Stimulated activated CD4-positive, alpha-beta T cell treated with anti-CD3 and anti-CD28 coated beads, Interleukin-15, amount 100 ng/mL, for 1 hour (primary cell): ENCODE results near the gene UBE2B.

Experiments
- DNase-seq, 2 donors: peaks; one replicate each; pipeline ENCODE4 v3.0.0-alpha.2; 2020; ENCODE audit warnings: low read depth in 1 of 2, low spot score in 1 of 2

The UBE2B gene

DNA sequence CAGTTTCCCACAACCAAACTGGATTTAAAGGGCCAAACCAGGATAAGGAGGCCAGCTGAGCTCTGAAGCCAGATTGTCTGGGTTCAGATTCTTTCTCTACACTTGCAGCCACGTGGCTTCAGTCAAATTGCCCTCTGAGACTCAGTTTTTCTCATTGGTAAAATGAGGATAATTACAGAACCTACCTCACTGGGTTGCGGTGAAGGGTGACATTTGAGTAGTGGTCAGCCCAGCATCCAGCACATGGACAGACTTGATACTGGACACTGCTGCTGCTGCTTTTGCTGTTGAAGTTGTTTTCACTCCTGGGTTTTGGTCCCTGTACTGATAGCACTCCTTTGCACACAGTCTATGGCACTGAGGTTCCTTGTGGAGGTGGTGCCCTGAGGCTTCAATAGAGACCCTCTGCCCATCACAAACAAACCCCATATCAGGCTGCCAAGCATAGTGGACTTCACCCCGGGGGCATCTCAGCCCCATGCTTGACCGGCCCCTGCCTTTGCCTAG lies 66.0 kb downstream of the UBE2B start:
- DNase-seq: no peak

DNA sequence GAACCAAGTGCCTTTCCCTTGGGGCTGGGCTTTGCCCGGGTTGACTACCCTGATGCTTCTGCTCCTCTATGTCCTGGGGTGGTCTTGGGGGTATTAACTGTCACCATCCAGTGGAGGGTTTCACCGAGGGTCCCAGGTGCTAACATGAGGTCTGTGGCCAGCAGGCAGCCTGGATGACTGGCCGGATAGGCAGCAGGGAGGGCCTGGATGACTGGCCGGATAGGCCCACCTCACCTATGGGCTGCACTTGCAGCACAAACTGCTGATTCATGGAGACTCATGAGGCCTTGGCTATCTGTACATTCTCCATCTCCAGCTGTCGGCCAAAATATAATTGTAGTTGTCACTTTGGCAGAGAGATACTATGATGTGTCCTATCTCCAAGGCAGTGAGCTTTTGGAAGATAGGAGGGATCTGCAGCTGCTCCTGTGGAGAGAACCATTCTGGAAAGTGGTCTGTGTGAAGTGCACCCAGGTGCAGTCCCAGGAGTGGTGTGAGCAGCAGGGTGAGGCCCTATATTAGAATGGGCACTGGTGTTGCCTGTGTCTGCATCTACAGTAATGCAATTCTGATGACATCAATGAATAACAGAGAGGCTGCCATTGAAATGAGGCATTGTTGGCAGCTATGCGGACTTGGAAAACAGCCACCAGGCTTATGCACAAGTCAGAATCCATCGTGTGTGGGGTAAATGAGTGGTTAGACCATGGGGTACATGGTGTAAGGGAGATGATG lies 66.6 kb downstream of the UBE2B start:
- no peak for DNase-seq

DNA sequence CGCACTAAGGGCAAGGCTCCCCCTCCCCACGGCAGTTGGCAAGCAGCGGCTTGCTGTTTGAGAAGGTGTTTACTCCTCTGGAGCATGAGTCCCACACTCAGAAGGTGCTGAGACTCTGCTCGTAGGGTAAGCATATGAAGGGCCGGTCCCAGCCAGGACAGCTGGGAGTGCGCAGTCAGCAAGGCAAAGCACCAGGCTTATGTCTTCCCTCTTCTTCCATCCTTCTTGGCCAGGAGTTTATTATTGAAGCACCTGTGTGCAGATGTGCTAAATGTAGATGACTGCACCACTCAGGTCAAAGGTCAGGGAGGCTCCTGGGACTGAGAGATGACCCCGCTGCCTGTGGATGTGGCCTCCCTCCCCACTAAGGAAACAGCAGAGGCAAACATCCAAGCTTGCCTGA lies 67.4 kb downstream of the UBE2B start:
- DNase-seq: no peak

DNA sequence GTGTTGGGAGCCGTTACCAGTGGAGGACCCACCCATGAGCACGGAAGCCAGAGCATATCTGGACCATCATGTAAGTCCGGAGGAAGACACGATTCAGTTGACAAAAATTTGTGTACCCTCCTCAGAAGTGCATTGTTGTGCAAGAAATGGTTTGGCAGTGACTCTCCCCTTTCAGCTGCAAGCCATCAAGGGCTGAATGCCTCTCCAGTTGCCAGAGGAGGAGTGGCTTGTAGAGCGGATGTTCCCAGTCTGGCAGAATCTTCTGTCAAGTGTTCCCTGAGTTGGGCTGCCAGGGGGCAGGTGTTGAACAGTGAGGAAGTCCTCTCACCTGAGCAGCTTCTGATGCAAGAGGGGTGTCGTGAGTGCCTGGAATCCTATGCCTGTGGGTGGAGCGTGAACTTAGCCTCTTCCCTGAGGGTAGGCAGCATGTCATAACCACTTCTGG lies 67.9 kb downstream of the UBE2B start:
- no peak for DNase-seq

DNA sequence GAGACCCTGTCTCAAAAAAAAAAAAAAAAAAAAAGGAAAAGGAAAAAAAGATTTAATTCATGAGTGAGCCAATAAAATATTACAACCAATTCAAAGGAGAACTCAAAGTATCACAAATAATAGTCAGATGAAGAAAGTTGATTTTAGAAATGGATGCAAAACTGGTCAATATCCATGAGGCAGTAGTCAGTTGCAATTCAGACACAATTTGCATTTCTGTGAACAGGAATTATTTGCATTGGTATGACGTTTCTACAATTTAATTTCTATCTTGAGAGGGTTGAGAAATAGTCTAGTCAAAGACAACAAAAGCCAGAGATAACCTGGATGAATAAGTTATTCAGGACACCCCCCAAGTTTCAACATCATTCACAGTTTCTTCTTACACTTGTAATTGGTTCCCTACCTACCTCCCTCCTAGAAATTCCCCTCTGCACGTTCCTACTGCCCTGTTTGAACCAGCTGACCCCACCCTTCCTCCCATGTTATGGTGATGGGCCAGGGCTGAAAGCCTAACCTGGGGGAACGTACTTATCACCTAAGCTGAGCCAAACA lies 68.9 kb downstream of the UBE2B start:
- DNase-seq: no peak
